GM12872 (cell line): ENCODE results near the gene CCNL2.

ENCODE experiments used
- TF ChIP-seq, protein P1 (sequence below): IDR thresholded peaks from 3 replicates; pipeline ENCODE4 v1.5.1; 2011; ENCODE audit warnings: low read depth, mild to moderate bottlenecking, low read length, moderate library complexity; ENCODE audit not compliant: insufficient read depth

CCNL2 gene

GRCh38 chr1:1391225-1391624, 7.9 kb downstream of the CCNL2 start:
- TF ChIP-seq, protein P1, sequence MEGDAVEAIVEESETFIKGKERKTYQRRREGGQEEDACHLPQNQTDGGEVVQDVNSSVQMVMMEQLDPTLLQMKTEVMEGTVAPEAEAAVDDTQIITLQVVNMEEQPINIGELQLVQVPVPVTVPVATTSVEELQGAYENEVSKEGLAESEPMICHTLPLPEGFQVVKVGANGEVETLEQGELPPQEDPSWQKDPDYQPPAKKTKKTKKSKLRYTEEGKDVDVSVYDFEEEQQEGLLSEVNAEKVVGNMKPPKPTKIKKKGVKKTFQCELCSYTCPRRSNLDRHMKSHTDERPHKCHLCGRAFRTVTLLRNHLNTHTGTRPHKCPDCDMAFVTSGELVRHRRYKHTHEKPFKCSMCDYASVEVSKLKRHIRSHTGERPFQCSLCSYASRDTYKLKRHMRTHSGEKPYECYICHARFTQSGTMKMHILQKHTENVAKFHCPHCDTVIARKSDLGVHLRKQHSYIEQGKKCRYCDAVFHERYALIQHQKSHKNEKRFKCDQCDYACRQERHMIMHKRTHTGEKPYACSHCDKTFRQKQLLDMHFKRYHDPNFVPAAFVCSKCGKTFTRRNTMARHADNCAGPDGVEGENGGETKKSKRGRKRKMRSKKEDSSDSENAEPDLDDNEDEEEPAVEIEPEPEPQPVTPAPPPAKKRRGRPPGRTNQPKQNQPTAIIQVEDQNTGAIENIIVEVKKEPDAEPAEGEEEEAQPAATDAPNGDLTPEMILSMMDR = no peak

DNA sequence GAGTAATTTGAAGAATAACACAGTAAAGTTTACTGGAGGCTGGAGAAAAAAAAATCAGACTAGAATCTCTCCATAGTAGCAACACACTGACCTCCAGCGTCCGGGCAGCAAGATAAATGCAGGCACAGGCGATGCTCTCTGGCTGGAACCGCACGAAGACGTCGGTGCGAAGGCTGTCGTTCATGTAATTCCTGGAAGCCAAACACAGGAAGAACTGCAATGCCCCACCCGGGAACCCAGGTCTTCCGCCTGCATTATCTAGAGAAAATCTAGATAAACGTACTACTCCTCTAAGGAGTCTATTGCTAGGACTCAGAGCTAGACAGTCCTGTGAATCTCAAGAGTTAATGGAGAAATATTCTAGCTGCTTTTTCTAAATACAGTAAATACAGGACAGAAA, 8.5 kb downstream of the CCNL2 start:
- TF ChIP-seq, protein P1 = no peak

DNA sequence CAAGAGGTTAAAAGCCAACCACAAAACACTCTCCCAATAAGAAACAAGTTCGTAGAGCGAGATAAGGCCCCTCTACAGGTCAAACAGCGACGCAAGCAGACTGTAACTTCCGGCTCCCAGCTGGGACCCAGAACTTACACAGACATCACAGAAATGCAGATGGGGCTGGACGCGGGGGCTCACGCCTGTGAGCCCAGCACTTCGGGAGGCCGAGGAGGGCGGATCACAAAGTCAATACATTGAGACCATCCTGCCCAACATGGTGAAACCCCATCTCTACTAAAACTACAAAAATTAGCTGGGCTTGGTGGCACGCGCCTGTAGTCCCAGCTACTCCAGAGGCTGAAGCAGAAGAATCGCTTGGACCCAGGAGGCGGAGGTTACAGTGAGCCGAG, 11.1 kb downstream of the CCNL2 start:
- TF ChIP-seq, protein P1 = no peak

DNA sequence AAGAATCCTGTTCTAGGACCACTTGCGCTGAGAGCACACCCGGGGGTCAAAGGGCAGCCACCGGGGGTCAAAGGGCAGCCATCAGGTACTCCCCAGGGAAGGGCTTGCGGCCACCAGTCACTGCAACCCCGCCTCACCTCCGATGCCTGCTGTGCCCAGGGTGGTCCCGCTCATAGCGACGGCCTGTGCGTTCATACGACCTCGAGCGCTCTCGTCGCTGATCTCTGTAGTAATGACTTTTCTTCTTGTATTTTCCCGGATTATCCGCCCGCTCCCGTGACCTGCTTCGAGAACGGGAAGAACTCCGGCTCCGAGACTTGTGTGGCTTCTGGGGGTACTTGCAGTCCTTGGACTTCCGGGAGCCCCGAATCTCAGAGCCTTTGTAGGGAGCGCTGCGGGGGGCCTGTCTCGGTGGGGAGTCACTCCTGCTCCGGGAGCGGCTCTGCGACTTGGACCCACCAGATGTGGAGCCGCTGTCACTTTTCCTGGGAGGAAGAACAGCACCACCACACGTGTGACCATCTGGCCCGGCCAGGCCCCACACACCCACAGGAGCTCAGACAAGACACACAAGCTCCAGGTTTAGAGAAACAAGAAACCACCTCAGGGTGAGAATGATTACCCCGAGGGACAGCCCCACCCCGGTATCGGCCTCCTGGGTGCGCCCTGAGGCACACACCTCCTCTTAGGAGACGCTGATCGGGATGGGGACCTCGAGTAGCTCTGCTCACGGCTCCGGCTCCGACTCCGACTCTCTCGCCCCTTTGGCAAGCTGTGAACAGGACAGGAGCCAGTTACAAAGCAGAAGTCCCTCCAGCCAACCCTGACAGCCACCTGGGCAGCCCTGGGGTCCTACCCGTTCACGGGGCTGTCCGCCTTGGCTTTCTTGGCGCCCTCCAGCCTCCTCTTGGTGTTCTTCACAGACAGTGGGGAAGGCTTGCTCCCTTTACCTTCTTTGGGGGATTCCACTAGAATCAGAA, 11.7 kb downstream of the CCNL2 start:
- TF ChIP-seq, protein P1 = no peak

DNA sequence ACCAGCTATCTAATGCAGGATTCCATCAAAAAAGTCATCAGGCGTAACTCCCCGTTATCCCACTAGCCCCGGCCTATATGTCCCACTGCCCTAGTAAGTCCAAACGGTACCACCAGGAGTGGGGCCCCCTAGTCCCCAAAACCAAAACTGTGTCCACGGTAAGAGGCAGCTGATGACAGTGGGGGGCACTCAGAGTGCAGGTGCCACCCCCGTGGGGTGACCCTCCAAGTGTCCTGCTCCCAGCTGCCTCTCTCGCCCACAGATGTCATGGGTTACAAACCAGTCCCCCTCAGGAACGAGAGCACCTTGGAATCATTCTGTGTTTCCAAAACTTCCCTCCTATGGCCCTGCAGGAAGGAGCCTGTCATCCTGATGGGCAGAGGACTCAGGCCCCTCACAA, 13.2 kb downstream of the CCNL2 start:
- TF ChIP-seq, protein P1 = no peak

DNA sequence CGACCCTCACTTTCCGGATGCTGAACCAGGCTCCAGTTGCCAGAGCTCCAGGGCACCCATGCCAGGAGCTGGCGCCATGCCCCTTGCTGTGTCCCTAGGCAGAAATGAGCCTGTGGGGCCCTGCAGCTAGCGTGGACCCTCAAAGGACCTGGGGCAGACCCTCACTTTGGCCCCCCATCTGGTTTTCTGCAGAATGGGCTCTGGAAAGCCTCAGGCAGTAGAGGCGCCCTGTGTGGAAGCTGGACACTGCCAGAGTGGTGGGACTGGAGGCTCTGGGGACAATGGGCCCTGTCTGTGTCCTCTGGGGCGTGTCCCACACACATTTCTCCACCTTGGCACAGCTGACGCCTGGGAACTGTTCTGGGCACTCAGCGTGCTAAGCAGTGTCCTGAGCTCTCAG, 17.8 kb downstream of the CCNL2 start:
- TF ChIP-seq, protein P1 = no peak

GRCh38 chr1:1380860-1381259, 18.3 kb downstream of the CCNL2 start:
- TF ChIP-seq, protein P1 = no peak
